Neural progenitor cell (in vitro differentiated cells): ENCODE measurements around the gene VSIG2. TPM values are rescaled to one million over a fixed set of nuclear protein-coding genes. Genes with fewer than 3 reads are reported as not detected.

Experiments used
- DNase-seq: peaks from one replicate; pipeline ENCODE4 v3.0.0-alpha.2; 2016; ENCODE audit warnings: low spot score
- H2AFZ ChIP-seq: fragments of 200-600 bp; sonication (generic); replicated peaks from 2 replicates; pipeline ENCODE4 v1.6.1; 2016; ENCODE audit warnings: antibody characterized with exemption
- H3F3A ChIP-seq: fragments of 200-600 bp; sonication (generic); 2 replicates; pipeline ENCODE4 v1.6.1; 2016; ENCODE audit warnings: antibody characterized with exemption, low read depth
- H3K27ac ChIP-seq: fragments of 200-600 bp; sonication (generic); 2 replicates; pipeline ENCODE4 v1.5.1; 2016; ENCODE audit warnings: mild to moderate bottlenecking
- H3K27me3 ChIP-seq: fragments of 200-600 bp; sonication (generic); 2 replicates; pipeline ENCODE4 v1.6.1; 2016; ENCODE audit warnings: mild to moderate bottlenecking, moderate library complexity
- H3K36me3 ChIP-seq: fragments of 200-600 bp; sonication (generic); 2 replicates; pipeline ENCODE4 v1.5.1; 2016
- H3K4me1 ChIP-seq: fragments of 200-600 bp; sonication (generic); 2 replicates; pipeline ENCODE4 v1.6.1; 2016; ENCODE audit warnings: mixed run types
- H3K4me2 ChIP-seq: fragments of 200-600 bp; sonication (generic); 2 replicates; pipeline ENCODE4 v1.6.1; 2016
- H3K4me3 ChIP-seq: fragments of 200-600 bp; sonication (generic); 2 replicates; pipeline ENCODE4 v1.5.1; 2016
- H3K79me2 ChIP-seq: fragments of 200-600 bp; sonication (generic); 2 replicates; pipeline ENCODE4 v1.6.1; 2016; ENCODE audit warnings: low read depth
- H3K9ac ChIP-seq: fragments of 200-600 bp; sonication (generic); 2 replicates; pipeline ENCODE4 v1.6.1; 2016
- H3K9me3 ChIP-seq: fragments of 200-600 bp; sonication (generic); 2 replicates; pipeline ENCODE4 v1.5.1; 2016; ENCODE audit warnings: low read depth
- H4K20me1 ChIP-seq: fragments of 200-600 bp; sonication (generic); 2 replicates; pipeline ENCODE4 v1.6.1; 2016; ENCODE audit warnings: low read depth
- H3K27ac Mint-ChIP-seq: 3 replicates; pipeline ENCODE4 v1.8.0; 2021; ENCODE audit warnings: mixed read lengths
- H3K27me3 Mint-ChIP-seq: 2 replicates; pipeline ENCODE4 v1.8.0; 2022; ENCODE audit warnings: low read depth, mild to moderate bottlenecking, inconsistent platforms, moderate library complexity, mixed read lengths; ENCODE audit not compliant: insufficient read depth
- H3K36me3 Mint-ChIP-seq: 3 replicates; pipeline ENCODE4 v1.8.0; 2021; ENCODE audit warnings: mixed read lengths
- H3K4me1 Mint-ChIP-seq: 3 replicates; pipeline ENCODE4 v1.8.0; 2021; ENCODE audit warnings: mixed read lengths
- H3K4me3 Mint-ChIP-seq: 3 replicates; pipeline ENCODE4 v1.8.0; 2021; ENCODE audit warnings: mild to moderate bottlenecking, moderate library complexity, mixed read lengths
- H3K9me3 Mint-ChIP-seq: 3 replicates; pipeline ENCODE4 v1.8.0; 2020; ENCODE audit warnings: mixed read lengths
- EZH2 ChIP-seq: fragments of 200-600 bp; sonication (generic); IDR thresholded peaks from 2 replicates; pipeline ENCODE4 v1.6.1; 2017; ENCODE audit warnings: antibody characterized with exemption, mild to moderate bottlenecking, moderate library complexity
- EZH2phosphoT487 ChIP-seq: fragments of 200-600 bp; sonication (generic); IDR thresholded peaks from 2 replicates; pipeline ENCODE4 v1.6.1; 2017; ENCODE audit warnings: antibody characterized with exemption
- total RNA-seq: library from RNA; depleted of rRNA; stranded (reverse); fragments of >200 nt; gene quantifications from 2 replicates; pipeline ENCODE4 v1.2.3, GENCODE V29; 2015; ENCODE audit warnings: low replicate concordance
- TF ChIP-seq, protein P1 (sequence below): fragments of 200-600 bp; sonication (generic); IDR thresholded peaks from 2 replicates; pipeline ENCODE4 v1.5.1; 2017; ENCODE audit warnings: antibody characterized with exemption, mild to moderate bottlenecking

Gene VSIG2
- total RNA-seq, 1 donor from 2014 or later = not detected

DNA sequence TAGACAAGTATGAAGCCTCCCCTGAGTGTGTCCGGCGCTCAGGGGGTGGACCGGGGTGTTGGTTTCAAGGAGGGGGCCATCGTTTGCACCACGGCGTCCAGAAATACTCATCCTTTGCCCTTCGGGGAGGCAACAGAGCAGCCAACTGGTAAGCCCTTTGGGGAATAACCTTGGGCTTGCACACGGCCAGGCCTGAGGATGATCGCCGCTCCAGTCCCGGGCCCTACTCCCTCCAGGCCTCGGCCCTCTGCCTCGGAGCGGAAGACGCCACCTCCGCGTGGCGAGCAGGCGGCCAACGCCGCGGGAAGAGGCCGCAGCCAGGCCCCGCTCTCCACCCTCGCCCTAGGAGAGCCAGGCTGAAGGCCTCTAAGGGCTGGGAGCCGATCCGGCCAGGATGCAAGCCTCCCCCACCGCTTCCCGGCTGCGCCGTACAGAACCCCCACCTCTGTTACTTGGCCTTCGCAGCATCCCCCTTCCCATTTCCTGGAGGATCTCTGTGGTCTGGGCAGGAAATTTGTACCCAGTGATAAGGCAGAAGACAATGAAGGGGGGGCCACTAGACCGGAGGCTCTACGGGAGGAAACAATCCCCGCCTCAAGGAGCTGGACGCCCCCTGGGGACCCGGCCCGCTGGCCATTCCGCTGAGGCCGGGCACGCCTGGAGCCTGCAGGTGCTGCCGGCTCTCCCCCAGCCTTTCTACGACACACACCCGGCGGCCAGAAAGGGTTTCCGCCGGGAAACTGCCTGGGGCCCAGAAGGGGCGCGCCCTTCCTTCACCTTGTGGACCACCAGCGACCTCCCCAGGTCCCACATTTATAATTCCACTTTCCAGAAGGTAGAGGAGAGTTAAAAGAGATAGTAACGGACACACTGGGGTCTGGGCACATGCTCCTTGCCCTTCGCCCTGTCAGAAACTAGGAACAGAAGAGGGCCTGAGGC is 7.5 kb upstream of the VSIG2 start:
- H3K79me2 ChIP-seq = no peaks in the 10 kb centered on the region
- no peak overlapping the region for H3K9ac ChIP-seq
- peaks cover 41% of the 10 kb centered on the region for H3K4me1 Mint-ChIP-seq
- no peaks in the 10 kb centered on the region for H3K9me3 ChIP-seq
- H3K27ac Mint-ChIP-seq = no peak overlapping the region
- peak; percentile 62 for DNase-seq
- peaks cover 82% of the 10 kb centered on the region for H3K27me3 ChIP-seq
- no peak overlapping the region for H3K27ac ChIP-seq
- peak overlapping the region; percentile 84 for H3K4me3 Mint-ChIP-seq
- H3K9me3 Mint-ChIP-seq = no peaks in the 10 kb centered on the region
- peaks cover 38% of the 10 kb centered on the region for H3F3A ChIP-seq
- no peaks in the 10 kb centered on the region for H3K36me3 ChIP-seq
- H2AFZ ChIP-seq = peak overlapping the region; percentile 80
- H3K27me3 Mint-ChIP-seq = peaks cover 59% of the 10 kb centered on the region
- peak overlapping the region; percentile 44 for H3K4me3 ChIP-seq
- TF ChIP-seq EZH2 (peak; percentile 85), EZH2phosphoT487 (peak; percentile 50)
- TF ChIP-seq, protein P1, sequence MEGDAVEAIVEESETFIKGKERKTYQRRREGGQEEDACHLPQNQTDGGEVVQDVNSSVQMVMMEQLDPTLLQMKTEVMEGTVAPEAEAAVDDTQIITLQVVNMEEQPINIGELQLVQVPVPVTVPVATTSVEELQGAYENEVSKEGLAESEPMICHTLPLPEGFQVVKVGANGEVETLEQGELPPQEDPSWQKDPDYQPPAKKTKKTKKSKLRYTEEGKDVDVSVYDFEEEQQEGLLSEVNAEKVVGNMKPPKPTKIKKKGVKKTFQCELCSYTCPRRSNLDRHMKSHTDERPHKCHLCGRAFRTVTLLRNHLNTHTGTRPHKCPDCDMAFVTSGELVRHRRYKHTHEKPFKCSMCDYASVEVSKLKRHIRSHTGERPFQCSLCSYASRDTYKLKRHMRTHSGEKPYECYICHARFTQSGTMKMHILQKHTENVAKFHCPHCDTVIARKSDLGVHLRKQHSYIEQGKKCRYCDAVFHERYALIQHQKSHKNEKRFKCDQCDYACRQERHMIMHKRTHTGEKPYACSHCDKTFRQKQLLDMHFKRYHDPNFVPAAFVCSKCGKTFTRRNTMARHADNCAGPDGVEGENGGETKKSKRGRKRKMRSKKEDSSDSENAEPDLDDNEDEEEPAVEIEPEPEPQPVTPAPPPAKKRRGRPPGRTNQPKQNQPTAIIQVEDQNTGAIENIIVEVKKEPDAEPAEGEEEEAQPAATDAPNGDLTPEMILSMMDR = no peak
- no peaks in the 10 kb centered on the region for H3K36me3 Mint-ChIP-seq
- H4K20me1 ChIP-seq = peaks cover 50% of the 10 kb centered on the region
- H3K4me1 ChIP-seq = peaks cover 36% of the 10 kb centered on the region
- H3K4me2 ChIP-seq = peak overlapping the region; percentile 84

- DNase-seq = peak; percentile 94
- H3K36me3 ChIP-seq = no peaks in the 10 kb centered on the region
- Mint-ChIP-seq H3K4me1 (peaks cover 46% of the 10 kb centered on the region), H3K4me3 (peak overlapping the region; percentile 84), H3K27ac (no peak overlapping the region), H3K9me3 (no peaks in the 10 kb centered on the region), H3K27me3 (peaks cover 63% of the 10 kb centered on the region), H3K36me3 (no peaks in the 10 kb centered on the region)
- H4K20me1 ChIP-seq = peaks cover 44% of the 10 kb centered on the region
- H3K4me3 ChIP-seq = peak overlapping the region; percentile 44
- peaks cover 36% of the 10 kb centered on the region for H3K4me1 ChIP-seq
- H3K79me2 ChIP-seq = no peaks in the 10 kb centered on the region
- H3F3A ChIP-seq = peaks cover 29% of the 10 kb centered on the region
- H3K9ac ChIP-seq = no peak overlapping the region
- no peak overlapping the region for H3K27ac ChIP-seq
- TF ChIP-seq EZH2 = peak; percentile 40
- TF ChIP-seq, protein P1 = peak; percentile 79
- peak; percentile 62 for TF ChIP-seq EZH2phosphoT487
- H2AFZ ChIP-seq = peak overlapping the region; percentile 80
- no peaks in the 10 kb centered on the region for H3K9me3 ChIP-seq
- H3K4me2 ChIP-seq = peak overlapping the region; percentile 84
- H3K27me3 ChIP-seq = peaks cover 84% of the 10 kb centered on the region
Observed at GRCh38 chr11:124758355-124759265, 6.6 kb upstream of the VSIG2 start.

GRCh38 chr11:124757320-124757719 is 5.3 kb upstream of the VSIG2 start:
- Mint-ChIP-seq H3K9me3 (no peaks in the 10 kb centered on the region), H3K27me3 (peaks cover 68% of the 10 kb centered on the region), H3K27ac (no peak overlapping the region), H3K36me3 (no peaks in the 10 kb centered on the region), H3K4me3 (no peak overlapping the region), H3K4me1 (peaks cover 44% of the 10 kb centered on the region)
- H3K4me1 ChIP-seq = peaks cover 36% of the 10 kb centered on the region
- no peak for DNase-seq
- no peaks in the 10 kb centered on the region for H3K36me3 ChIP-seq
- H2AFZ ChIP-seq = no peak overlapping the region
- H3K9me3 ChIP-seq = no peaks in the 10 kb centered on the region
- peaks cover 18% of the 10 kb centered on the region for H3F3A ChIP-seq
- no peak overlapping the region for H3K9ac ChIP-seq
- H4K20me1 ChIP-seq = peaks cover 33% of the 10 kb centered on the region
- H3K27me3 ChIP-seq = peaks cover 88% of the 10 kb centered on the region
- TF ChIP-seq EZH2 = no peak
- TF ChIP-seq, protein P1 = no peak
- TF ChIP-seq EZH2phosphoT487 = no peak
- H3K79me2 ChIP-seq = no peaks in the 10 kb centered on the region
- no peak overlapping the region for H3K4me3 ChIP-seq
- no peak overlapping the region for H3K4me2 ChIP-seq
- no peak overlapping the region for H3K27ac ChIP-seq
